Occipital lobe (tissue), 3 donors: ENCODE measurements around the gene FOXI3. TPM values are rescaled to one million over a fixed set of nuclear protein-coding genes. Genes with fewer than 3 reads are reported as not detected.
"Not testable (repeated sequence)": the region's sequence is repeated elsewhere in the genome, so short reads cannot be mapped to it uniquely, and the experiment has no call there.

Experiments
- DNase-seq: peaks from one replicate; lab custom pipeline; 2025; lab: John Stamatoyannopoulos, UW
- small RNA-seq: library from RNA; depleted of rRNA; stranded (forward); fragments of <200 nt; gene quantifications from one replicate; pipeline ENCODE3, GENCODE V24; 2014
- total RNA-seq: library from RNA; depleted of rRNA; stranded (reverse); fragments of >200 nt; gene quantifications from one replicate; pipeline ENCODE4 v1.2.3, GENCODE V29; 2014

FOXI3 gene
- total RNA-seq, 1 donor from 2014 or later, result 0.47 TPM

DNA sequence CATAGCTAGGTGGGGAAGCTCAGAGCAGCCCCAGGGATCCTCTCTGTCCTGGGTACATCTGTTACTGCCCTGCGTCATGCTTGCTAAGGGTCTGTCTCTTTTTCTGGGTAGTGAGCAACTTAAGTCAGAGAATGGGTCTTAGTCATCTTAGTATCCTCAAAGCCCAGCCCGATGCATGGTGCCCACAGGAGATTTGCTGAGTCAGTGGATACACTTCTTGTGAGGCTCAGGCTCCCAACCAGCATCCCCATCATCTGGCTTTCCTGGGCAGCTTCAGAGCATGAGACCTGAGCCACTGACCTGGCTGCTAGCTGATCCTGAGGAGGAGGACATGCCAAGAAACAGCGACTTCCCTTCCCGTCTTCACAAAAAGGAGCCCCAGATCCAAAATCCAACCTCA is 10.0 kb downstream of the FOXI3 start:
- no peak for DNase-seq

DNA sequence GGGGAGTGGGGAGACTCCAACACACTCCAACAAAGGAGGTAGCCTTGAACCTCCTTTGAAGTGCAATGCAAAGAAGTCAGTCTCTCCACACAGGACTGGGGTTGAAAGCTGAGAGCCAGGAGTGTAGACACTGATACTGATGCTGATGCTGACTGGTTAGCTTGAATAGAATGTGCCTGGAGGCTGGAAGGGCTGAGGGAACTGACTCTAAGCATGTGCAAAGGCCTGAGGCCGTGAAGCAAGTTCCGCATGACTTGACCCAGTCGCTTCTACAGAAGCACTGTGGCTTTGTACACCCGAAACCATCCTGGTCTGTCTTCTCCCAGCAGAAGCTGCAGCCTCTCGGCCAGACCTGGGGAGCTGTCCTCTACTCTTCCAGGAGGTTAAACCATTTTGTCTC is 10.4 kb downstream of the FOXI3 start:
- no peak for DNase-seq

DNA sequence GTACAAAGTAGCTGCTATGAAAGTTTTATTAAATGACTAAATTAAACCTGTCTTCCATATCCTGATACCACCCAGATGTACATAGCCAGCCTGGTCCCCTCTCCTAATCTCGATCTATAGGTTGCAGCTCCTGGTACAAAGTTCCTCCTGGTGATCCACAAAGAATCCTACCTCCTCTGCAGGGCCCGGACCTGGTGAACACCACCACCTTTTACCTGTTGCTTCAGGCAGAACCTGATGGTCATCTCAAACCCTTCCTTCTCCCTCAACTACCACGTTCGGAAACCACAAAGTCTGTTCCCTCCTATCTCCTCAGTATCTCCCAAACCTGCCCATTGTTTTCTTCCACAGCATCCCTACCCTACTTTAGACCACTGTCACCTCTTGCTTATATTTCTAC is 15.5 kb downstream of the FOXI3 start:
- DNase-seq, result no peak

DNA sequence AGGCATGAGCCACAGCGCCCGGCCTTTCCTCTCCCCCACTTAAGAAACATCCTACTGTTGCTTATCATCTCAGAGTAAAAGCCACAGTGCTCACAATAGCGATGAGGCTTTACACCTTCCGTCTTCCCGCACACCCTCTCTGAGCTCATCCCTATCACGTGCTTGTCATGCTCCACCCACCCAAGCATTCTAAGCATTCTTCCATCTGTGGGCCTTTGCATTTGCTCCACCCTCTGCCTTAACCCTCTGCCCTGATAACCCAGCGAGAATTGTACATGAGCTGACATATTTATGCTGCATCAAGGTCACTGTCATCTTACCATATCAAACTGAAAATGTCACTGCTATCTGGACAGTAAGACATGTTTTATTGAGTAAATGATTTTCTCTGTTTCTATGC is 22.6 kb downstream of the FOXI3 start:
- DNase-seq, result no peak

DNA sequence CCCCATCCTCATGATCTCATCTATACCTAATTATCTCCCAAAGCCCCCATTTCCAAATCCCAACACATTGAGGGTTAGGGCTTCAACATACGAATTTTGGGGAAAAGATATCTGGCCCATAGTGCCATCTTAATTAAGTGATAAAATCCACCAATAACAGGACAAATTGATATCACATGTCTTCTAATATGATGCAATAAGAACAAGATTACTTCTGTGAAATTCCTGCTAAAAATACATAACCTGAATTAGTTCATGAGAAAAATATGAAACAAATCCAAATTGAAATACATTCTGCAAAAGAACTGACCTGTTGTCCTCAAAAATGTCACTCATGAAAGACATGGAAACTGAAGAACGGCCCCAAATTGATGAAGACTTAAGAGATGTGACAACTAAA is 28.8 kb downstream of the FOXI3 start:
- DNase-seq, result no peak

DNA sequence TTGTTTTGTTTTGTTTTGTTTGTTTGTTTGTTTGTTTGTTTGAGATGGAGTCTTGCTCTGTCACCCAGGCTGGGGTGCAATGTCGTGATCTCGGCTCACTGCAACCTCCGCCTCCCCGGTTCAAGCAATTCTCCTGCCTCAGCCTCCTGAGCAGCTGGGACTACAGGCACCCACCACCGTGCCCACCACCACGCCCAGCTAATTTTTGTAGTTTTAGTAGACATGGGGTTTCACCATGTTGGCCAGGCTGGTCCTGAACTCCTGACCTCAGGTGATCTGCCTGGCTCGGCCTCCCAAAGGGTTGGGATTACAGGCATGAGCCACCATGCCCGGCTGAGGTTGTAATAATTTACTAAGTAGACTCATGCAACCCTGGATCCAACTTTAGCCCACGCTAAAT is 33.4 kb downstream of the FOXI3 start:
- DNase-seq, result not testable (repeated sequence)

DNA sequence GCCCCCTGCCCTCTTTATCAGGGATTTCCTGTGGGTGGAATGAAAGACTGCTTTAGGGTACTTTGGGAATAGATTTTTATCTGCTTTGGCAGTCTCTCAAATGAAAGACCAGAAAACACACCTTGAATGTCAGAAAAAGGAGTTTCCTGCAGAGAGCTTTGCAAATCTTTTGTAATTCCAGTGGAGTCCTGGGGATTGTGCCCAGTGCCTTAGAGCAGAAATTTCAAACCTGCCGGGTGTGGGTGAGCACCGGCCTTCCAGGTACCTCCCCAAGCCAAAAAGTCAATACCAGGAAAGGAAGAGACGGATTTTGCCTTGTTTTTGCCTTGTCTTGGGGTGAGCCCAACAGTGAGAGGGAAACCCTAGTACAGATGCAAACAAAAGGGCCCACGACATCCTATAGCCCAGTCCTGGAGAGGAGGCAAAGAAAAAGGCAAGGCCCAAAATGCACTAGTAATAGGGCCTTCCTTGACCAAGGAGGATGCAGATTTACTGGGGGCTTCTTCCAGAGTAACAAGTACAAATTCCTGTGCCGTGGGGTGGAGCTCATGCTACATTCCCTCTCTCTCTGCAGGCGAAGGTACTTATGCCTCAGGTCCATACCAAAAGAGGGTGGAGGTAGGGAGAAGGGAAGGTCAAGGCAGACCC is 36.4 kb downstream of the FOXI3 start:
- DNase-seq, result no peak

DNA sequence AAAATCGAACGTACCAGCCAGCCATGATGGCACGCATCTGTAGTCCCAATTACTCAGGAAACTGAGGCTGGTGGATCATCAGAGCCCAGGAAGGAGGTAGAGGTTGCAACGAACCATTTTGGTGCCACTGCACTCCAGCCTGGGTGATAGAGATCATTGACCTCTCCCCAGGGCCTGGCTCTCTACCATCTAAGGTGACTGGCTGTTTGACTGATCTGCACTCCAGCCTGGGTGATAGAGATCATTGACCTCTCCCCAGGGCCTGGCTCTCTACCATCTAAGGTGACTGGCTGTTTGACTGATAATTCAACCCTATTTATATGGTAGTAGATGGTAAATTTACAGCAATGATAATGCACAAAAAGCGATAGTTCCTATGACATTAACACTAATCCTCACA is 43.6 kb downstream of the FOXI3 start:
- DNase-seq, result not testable (repeated sequence)

DNA sequence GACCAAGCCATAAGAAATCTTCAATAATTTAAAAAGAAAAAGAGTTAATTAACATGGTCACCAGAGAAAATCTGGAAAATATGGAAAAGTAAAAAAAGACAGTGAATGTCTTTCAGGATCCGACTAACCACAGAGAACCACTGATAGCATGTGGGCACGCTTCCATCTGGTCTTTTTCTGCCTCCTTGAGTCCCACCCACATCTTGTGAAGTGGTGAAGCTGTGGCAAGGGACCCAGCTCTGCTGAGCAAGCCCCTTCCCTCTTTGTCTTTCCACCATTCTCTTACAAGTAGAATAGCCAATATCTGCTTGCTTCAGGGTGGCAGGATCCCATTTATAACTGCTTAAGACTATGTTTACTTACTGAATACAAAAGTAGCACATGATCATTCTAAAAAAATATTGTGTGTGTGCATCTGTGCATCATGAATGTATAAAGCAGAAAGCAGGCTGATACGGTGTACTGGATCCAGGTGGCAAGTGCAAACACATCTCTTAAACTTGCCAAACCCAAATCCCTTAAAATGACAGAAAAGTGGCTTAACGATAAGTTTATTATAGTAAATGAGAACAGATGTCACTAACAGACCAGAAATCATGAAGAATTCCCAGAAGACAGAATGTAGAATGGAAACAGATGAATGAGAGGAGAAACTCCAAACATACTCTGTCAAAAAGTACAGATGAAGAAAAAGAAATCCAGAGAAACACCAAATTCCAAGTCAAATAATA is 52.3 kb downstream of the FOXI3 start:
- DNase-seq, result no peak

DNA sequence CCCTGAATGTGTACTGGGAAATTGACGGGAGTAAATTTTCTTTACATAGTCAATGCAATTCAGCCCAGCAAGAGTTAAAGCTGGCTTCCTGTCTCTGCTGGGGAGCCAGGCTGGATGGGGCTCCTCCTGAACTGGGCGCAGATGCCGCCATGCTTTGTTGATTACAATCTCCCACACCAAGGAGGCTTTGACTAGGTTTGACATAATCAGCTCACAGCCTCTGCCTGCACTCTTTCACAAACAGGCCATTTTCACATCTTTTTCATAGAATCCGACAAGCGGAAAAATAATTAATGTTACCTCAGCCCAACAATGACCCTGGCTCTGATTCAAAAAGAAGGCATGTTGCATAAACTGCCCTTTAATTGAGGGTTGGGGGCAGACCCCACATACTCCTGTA is 54.3 kb downstream of the FOXI3 start:
- DNase-seq, result no peak

Small RNA genes within 50 kb of the gene (small RNA-seq; reads per million reads assigned to genes)
- gene RNU6-1007P, result not detected

Other genes starting within 250 kb of the FOXI3 start
- 32.3 TPM for gene EIF2AK3, start 174.8 kb upstream of the FOXI3 start, total RNA-seq
- gene RPIA, start 239.0 kb upstream of the FOXI3 start, total RNA-seq, result 10.5 TPM